Measurements from ENCODE around the gene FBXO46.

The FBXO46 gene

GRCh38 chr19:45772130-45772840, 41.6 kb upstream of the FBXO46 start:
- no peaks in the 10 kb centered on the region for H3K9me3 ChIP-seq (ENCODE audit: control insufficient read depth, insufficient read depth, low read length)
- H3K36me3 ChIP-seq (ENCODE audit: control insufficient read depth, insufficient read depth, low read length) = peaks cover under 1% of the 10 kb centered on the region; the same call in 1 of the 2 replicates
- H3K4me3 ChIP-seq (ENCODE audit: low read length) = no peak overlapping the region
- whole genome bisulfite sequencing (ENCODE audit: insufficient coverage, insufficient read length) = no CpG with 5 or more reads among the region's 14 CpGs
- no peaks in the 10 kb centered on the region for H3K27me3 ChIP-seq (ENCODE audit: control insufficient read depth, insufficient read depth, low read length)
- no peak for DNase-seq (ENCODE audit: low read depth, low spot score)
- H3K27ac ChIP-seq (ENCODE audit: low read length) = no peak overlapping the region
- peaks cover 3% of the 10 kb centered on the region; the same call in 1 of the 2 replicates for H3K4me1 ChIP-seq (ENCODE audit: control insufficient read depth, insufficient read depth, low read length)

- H3K9me3 ChIP-seq (ENCODE audit: control insufficient read depth, insufficient read depth, low read length) = no peaks in the 10 kb centered on the region
- no peak overlapping the region; the same call in 1 of the 2 replicates for H3K4me3 ChIP-seq (ENCODE audit: low read length)
- H3K4me1 ChIP-seq (ENCODE audit: control insufficient read depth, insufficient read depth, low read length) = peaks cover 7% of the 10 kb centered on the region
- DNase-seq (ENCODE audit: low read depth, low spot score) = no peak
- H3K36me3 ChIP-seq (ENCODE audit: control insufficient read depth, insufficient read depth, low read length) = no peaks in the 10 kb centered on the region; the same call in 1 of the 2 replicates
- H3K27ac ChIP-seq (ENCODE audit: low read length) = no peak overlapping the region
- H3K27me3 ChIP-seq (ENCODE audit: control insufficient read depth, insufficient read depth, low read length) = no peaks in the 10 kb centered on the region
- WGBS (ENCODE audit: insufficient coverage, insufficient read length) = no CpG with 5 or more reads among the region's 46 CpGs
Measured at GRCh38 chr19:45771311-45771933, 40.7 kb upstream of the FBXO46 start.

GRCh38 chr19:45770192-45771101, 39.8 kb upstream of the FBXO46 start:
- WGBS (ENCODE audit: insufficient coverage, insufficient read length) = no CpG with 5 or more reads among the region's 79 CpGs
- Histone ChIP-seq H3K27ac (ENCODE audit: low read length) (no peak overlapping the region), H3K4me3 (ENCODE audit: low read length) (peak overlapping the region; percentile 50; the same call in 1 of the 2 replicates), H3K27me3 (ENCODE audit: control insufficient read depth, insufficient read depth, low read length) (no peaks in the 10 kb centered on the region), H3K9me3 (ENCODE audit: control insufficient read depth, insufficient read depth, low read length) (no peaks in the 10 kb centered on the region), H3K4me1 (ENCODE audit: control insufficient read depth, insufficient read depth, low read length) (peaks cover 10% of the 10 kb centered on the region), H3K36me3 (ENCODE audit: control insufficient read depth, insufficient read depth, low read length) (no peaks in the 10 kb centered on the region; the same call in 1 of the 2 replicates)
- DNase-seq (ENCODE audit: low read depth, low spot score) = peak; percentile 93

- Histone ChIP-seq H3K36me3 (ENCODE audit: control insufficient read depth, insufficient read depth, low read length) (no peaks in the 10 kb centered on the region; the same call in 1 of the 2 replicates), H3K9me3 (ENCODE audit: control insufficient read depth, insufficient read depth, low read length) (no peaks in the 10 kb centered on the region), H3K27ac (ENCODE audit: low read length) (no peak overlapping the region), H3K4me1 (ENCODE audit: control insufficient read depth, insufficient read depth, low read length) (peaks cover 16% of the 10 kb centered on the region), H3K4me3 (ENCODE audit: low read length) (peak overlapping the region; percentile 50; the same call in 1 of the 2 replicates), H3K27me3 (ENCODE audit: control insufficient read depth, insufficient read depth, low read length) (no peaks in the 10 kb centered on the region)
- DNase-seq (ENCODE audit: low read depth, low spot score) = no peak
- no CpG with 5 or more reads among the region's 28 CpGs for WGBS (ENCODE audit: insufficient coverage, insufficient read length)
Measured at GRCh38 chr19:45769821-45770191, 39.1 kb upstream of the FBXO46 start.

- Histone ChIP-seq H3K27ac (ENCODE audit: low read length) (no peak within 1 kb of the TSS), H3K36me3 (ENCODE audit: control insufficient read depth, insufficient read depth, low read length) (no peaks in the 10 kb centered on the region; the same call in 1 of the 2 replicates), H3K27me3 (ENCODE audit: control insufficient read depth, insufficient read depth, low read length) (no peaks in the 10 kb centered on the region), H3K4me3 (ENCODE audit: low read length) (peak within 1 kb of the TSS; percentile 50), H3K9me3 (ENCODE audit: control insufficient read depth, insufficient read depth, low read length) (no peaks in the 10 kb centered on the region), H3K4me1 (ENCODE audit: control insufficient read depth, insufficient read depth, low read length) (peaks cover 18% of the 10 kb centered on the region)
- peak; percentile 93 for DNase-seq (ENCODE audit: low read depth, low spot score)
- no CpG with 5 or more reads among the region's 70 CpGs for WGBS (ENCODE audit: insufficient coverage, insufficient read length)
Measured at GRCh38 chr19:45768984-45769782, 38.5 kb upstream of the FBXO46 start, which contains the start of gene SIX5. Gene SIX5 (minus strand): TSS chr19:45769252. CDS start chr19:45768844, 408 bp downstream.

- WGBS (ENCODE audit: insufficient coverage, insufficient read length) = no CpG with 5 or more reads among the region's 33 CpGs
- peak overlapping the region; percentile 47; the same call in 1 of the 2 replicates for H3K4me3 ChIP-seq (ENCODE audit: low read length)
Measured at GRCh38 chr19:45768655-45768983, 37.9 kb upstream of the FBXO46 start.

GRCh38 chr19:45767881-45768654, 37.4 kb upstream of the FBXO46 start:
- Histone ChIP-seq H3K27ac (ENCODE audit: low read length) (no peak overlapping the region), H3K27me3 (ENCODE audit: control insufficient read depth, insufficient read depth, low read length) (no peaks in the 10 kb centered on the region), H3K9me3 (ENCODE audit: control insufficient read depth, insufficient read depth, low read length) (no peaks in the 10 kb centered on the region), H3K36me3 (ENCODE audit: control insufficient read depth, insufficient read depth, low read length) (no peaks in the 10 kb centered on the region; the same call in 1 of the 2 replicates), H3K4me1 (ENCODE audit: control insufficient read depth, insufficient read depth, low read length) (peaks cover 22% of the 10 kb centered on the region), H3K4me3 (ENCODE audit: low read length) (peak overlapping the region; percentile 47)
- DNase-seq (ENCODE audit: low read depth, low spot score) = no peak
- WGBS (ENCODE audit: insufficient coverage, insufficient read length) = no CpG with 5 or more reads among the region's 102 CpGs

More at GRCh38 chr19:45768655-45768983, 37.9 kb upstream of the FBXO46 start:
- Histone ChIP-seq H3K27ac (ENCODE audit: low read length) (no peak overlapping the region), H3K27me3 (ENCODE audit: control insufficient read depth, insufficient read depth, low read length) (no peaks in the 10 kb centered on the region), H3K9me3 (ENCODE audit: control insufficient read depth, insufficient read depth, low read length) (no peaks in the 10 kb centered on the region), H3K36me3 (ENCODE audit: control insufficient read depth, insufficient read depth, low read length) (no peaks in the 10 kb centered on the region; the same call in 1 of the 2 replicates), H3K4me1 (ENCODE audit: control insufficient read depth, insufficient read depth, low read length) (peaks cover 22% of the 10 kb centered on the region)
- no peak for DNase-seq (ENCODE audit: low read depth, low spot score)

- H3K4me1 ChIP-seq (ENCODE audit: control insufficient read depth, insufficient read depth, low read length) = peaks cover 22% of the 10 kb centered on the region
- H3K9me3 ChIP-seq (ENCODE audit: control insufficient read depth, insufficient read depth, low read length) = no peaks in the 10 kb centered on the region
- H3K27me3 ChIP-seq (ENCODE audit: control insufficient read depth, insufficient read depth, low read length) = no peaks in the 10 kb centered on the region
- peak overlapping the region; percentile 47; the same call in 1 of the 2 replicates for H3K4me3 ChIP-seq (ENCODE audit: low read length)
- no peak for DNase-seq (ENCODE audit: low read depth, low spot score)
- no peaks in the 10 kb centered on the region; the same call in 1 of the 2 replicates for H3K36me3 ChIP-seq (ENCODE audit: control insufficient read depth, insufficient read depth, low read length)
- H3K27ac ChIP-seq (ENCODE audit: low read length) = no peak overlapping the region
- no CpG with 5 or more reads among the region's 31 CpGs for WGBS (ENCODE audit: insufficient coverage, insufficient read length)
Measured at GRCh38 chr19:45767410-45767880, 36.7 kb upstream of the FBXO46 start.

GRCh38 chr19:45766869-45767346, 36.2 kb upstream of the FBXO46 start:
- H3K36me3 ChIP-seq (ENCODE audit: control insufficient read depth, insufficient read depth, low read length) = no peaks in the 10 kb centered on the region; the same call in 1 of the 2 replicates
- H3K9me3 ChIP-seq (ENCODE audit: control insufficient read depth, insufficient read depth, low read length) = no peaks in the 10 kb centered on the region
- peaks cover 22% of the 10 kb centered on the region for H3K4me1 ChIP-seq (ENCODE audit: control insufficient read depth, insufficient read depth, low read length)
- WGBS (ENCODE audit: insufficient coverage, insufficient read length) = no CpG with 5 or more reads among the region's 24 CpGs
- H3K27me3 ChIP-seq (ENCODE audit: control insufficient read depth, insufficient read depth, low read length) = no peaks in the 10 kb centered on the region
- H3K4me3 ChIP-seq (ENCODE audit: low read length) = peak overlapping the region; percentile 47; the same call in 1 of the 2 replicates
- no peak for DNase-seq (ENCODE audit: low read depth, low spot score)
- no peak overlapping the region for H3K27ac ChIP-seq (ENCODE audit: low read length)
